ENCODE results near the gene NFKB2.

NFKB2 gene

GRCh38 chr10:102411341-102412255, 16.1 kb downstream of the NFKB2 start:
- Histone ChIP-seq H3K9me3 (ENCODE audit: control insufficient read depth, insufficient read depth, low read length) (no peaks in the 10 kb centered on the region), H3K36me3 (ENCODE audit: control insufficient read depth, insufficient read depth, low read length) (no peaks in the 10 kb centered on the region), H3K27me3 (ENCODE audit: control insufficient read depth, insufficient read depth, low read length) (peaks cover 40% of the 10 kb centered on the region), H3K9ac (ENCODE audit: low read depth, low read length) (no peak overlapping the region), H3K4me1 (ENCODE audit: control insufficient read depth, insufficient read depth, low read length) (peaks cover 14% of the 10 kb centered on the region), H3K4me3 (ENCODE audit: low read depth, low read length) (peak overlapping the region; percentile 61)

DNA sequence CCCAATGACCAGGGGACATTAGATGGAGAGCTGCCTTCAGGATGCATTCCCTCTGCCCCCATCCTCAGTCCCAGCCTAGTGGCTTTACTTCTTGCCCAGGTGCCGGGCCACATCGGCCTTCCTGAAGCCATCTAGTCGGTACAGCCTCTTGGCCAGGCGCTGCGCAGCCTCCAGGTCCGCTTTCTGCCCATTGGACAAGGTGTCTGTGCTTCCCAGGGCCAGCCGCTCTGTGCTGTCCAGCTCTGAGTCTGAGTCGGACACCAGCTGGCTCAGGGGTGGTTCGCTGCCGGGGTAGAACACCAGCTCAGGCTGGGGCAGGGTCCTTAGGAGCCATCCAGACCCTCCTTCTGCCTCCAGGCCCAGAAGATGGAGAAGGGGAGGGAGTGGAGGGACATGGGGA, 16.8 kb downstream of the NFKB2 start:
- H3K27me3 ChIP-seq (ENCODE audit: control insufficient read depth, insufficient read depth, low read length) = peaks cover 39% of the 10 kb centered on the region
- H3K36me3 ChIP-seq (ENCODE audit: control insufficient read depth, insufficient read depth, low read length) = no peaks in the 10 kb centered on the region
- peaks cover 14% of the 10 kb centered on the region for H3K4me1 ChIP-seq (ENCODE audit: control insufficient read depth, insufficient read depth, low read length)
- no peak overlapping the region for H3K9ac ChIP-seq (ENCODE audit: low read depth, low read length)
- no peaks in the 10 kb centered on the region for H3K9me3 ChIP-seq (ENCODE audit: control insufficient read depth, insufficient read depth, low read length)
- H3K4me3 ChIP-seq (ENCODE audit: low read depth, low read length) = no peak overlapping the region

- H3K27me3 ChIP-seq (ENCODE audit: control insufficient read depth, insufficient read depth, low read length) = peaks cover 30% of the 10 kb centered on the region
- H3K9me3 ChIP-seq (ENCODE audit: control insufficient read depth, insufficient read depth, low read length) = no peaks in the 10 kb centered on the region
- no peak overlapping the region for H3K9ac ChIP-seq (ENCODE audit: low read depth, low read length)
- no peak overlapping the region for H3K4me3 ChIP-seq (ENCODE audit: low read depth, low read length)
- no peaks in the 10 kb centered on the region for H3K36me3 ChIP-seq (ENCODE audit: control insufficient read depth, insufficient read depth, low read length)
- H3K4me1 ChIP-seq (ENCODE audit: control insufficient read depth, insufficient read depth, low read length) = peaks cover 14% of the 10 kb centered on the region
Observed at GRCh38 chr10:102413053-102413705, 17.7 kb downstream of the NFKB2 start.

GRCh38 chr10:102413806-102414561, 18.5 kb downstream of the NFKB2 start:
- H3K4me1 ChIP-seq (ENCODE audit: control insufficient read depth, insufficient read depth, low read length) = peaks cover 14% of the 10 kb centered on the region
- no peak overlapping the region for H3K9ac ChIP-seq (ENCODE audit: low read depth, low read length)
- no peaks in the 10 kb centered on the region for H3K36me3 ChIP-seq (ENCODE audit: control insufficient read depth, insufficient read depth, low read length)
- no peaks in the 10 kb centered on the region for H3K9me3 ChIP-seq (ENCODE audit: control insufficient read depth, insufficient read depth, low read length)
- no peak overlapping the region for H3K4me3 ChIP-seq (ENCODE audit: low read depth, low read length)
- peaks cover 27% of the 10 kb centered on the region for H3K27me3 ChIP-seq (ENCODE audit: control insufficient read depth, insufficient read depth, low read length)

GRCh38 chr10:102414749-102415148, 19.2 kb downstream of the NFKB2 start:
- peaks cover 22% of the 10 kb centered on the region for H3K27me3 ChIP-seq (ENCODE audit: control insufficient read depth, insufficient read depth, low read length)
- no peak overlapping the region for H3K9ac ChIP-seq (ENCODE audit: low read depth, low read length)
- H3K9me3 ChIP-seq (ENCODE audit: control insufficient read depth, insufficient read depth, low read length) = no peaks in the 10 kb centered on the region
- no peak overlapping the region for H3K4me3 ChIP-seq (ENCODE audit: low read depth, low read length)
- H3K4me1 ChIP-seq (ENCODE audit: control insufficient read depth, insufficient read depth, low read length) = peaks cover 11% of the 10 kb centered on the region
- H3K36me3 ChIP-seq (ENCODE audit: control insufficient read depth, insufficient read depth, low read length) = no peaks in the 10 kb centered on the region

DNA sequence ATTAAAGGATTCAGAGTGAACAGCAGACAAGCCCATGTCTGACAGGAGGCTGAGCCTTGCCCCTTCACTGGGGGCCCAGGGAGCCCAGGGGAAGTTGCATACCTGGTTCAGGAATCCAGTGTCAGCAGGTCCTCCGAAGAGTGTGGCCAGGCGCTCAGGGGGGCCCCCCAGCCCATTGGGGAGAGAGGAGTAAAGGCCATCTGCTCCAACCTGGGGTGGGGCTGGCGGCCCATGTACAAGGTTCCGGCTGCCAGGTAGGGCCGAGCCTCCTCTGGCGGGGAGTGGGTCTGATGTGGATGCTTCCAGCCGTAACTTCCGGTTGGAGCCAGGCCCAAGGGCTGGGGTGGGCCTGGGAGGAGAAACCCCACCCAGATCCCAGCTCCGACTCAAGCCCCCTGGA, 20.8 kb downstream of the NFKB2 start:
- Histone ChIP-seq H3K9me3 (ENCODE audit: control insufficient read depth, insufficient read depth, low read length) (no peaks in the 10 kb centered on the region), H3K4me1 (ENCODE audit: control insufficient read depth, insufficient read depth, low read length) (peaks cover 4% of the 10 kb centered on the region), H3K4me3 (ENCODE audit: low read depth, low read length) (no peak overlapping the region), H3K36me3 (ENCODE audit: control insufficient read depth, insufficient read depth, low read length) (no peaks in the 10 kb centered on the region), H3K27me3 (ENCODE audit: control insufficient read depth, insufficient read depth, low read length) (peaks cover 9% of the 10 kb centered on the region), H3K9ac (ENCODE audit: low read depth, low read length) (no peak overlapping the region)

GRCh38 chr10:102416695-102417094, 21.2 kb downstream of the NFKB2 start:
- Histone ChIP-seq H3K9ac (ENCODE audit: low read depth, low read length) (no peak overlapping the region), H3K36me3 (ENCODE audit: control insufficient read depth, insufficient read depth, low read length) (no peaks in the 10 kb centered on the region), H3K9me3 (ENCODE audit: control insufficient read depth, insufficient read depth, low read length) (no peaks in the 10 kb centered on the region), H3K4me3 (ENCODE audit: low read depth, low read length) (no peak overlapping the region), H3K27me3 (ENCODE audit: control insufficient read depth, insufficient read depth, low read length) (peaks cover 5% of the 10 kb centered on the region), H3K4me1 (ENCODE audit: control insufficient read depth, insufficient read depth, low read length) (no peaks in the 10 kb centered on the region)

- Histone ChIP-seq H3K9ac (ENCODE audit: low read depth, low read length) (peak within 1 kb of the TSS; percentile 60), H3K9me3 (ENCODE audit: control insufficient read depth, insufficient read depth, low read length) (no peaks in the 10 kb centered on the region), H3K4me3 (ENCODE audit: low read depth, low read length) (peak within 1 kb of the TSS; percentile 87), H3K4me1 (ENCODE audit: control insufficient read depth, insufficient read depth, low read length) (peaks cover 2% of the 10 kb centered on the region), H3K27me3 (ENCODE audit: control insufficient read depth, insufficient read depth, low read length) (no peaks in the 10 kb centered on the region), H3K36me3 (ENCODE audit: control insufficient read depth, insufficient read depth, low read length) (peaks cover 8% of the 10 kb centered on the region)
Observed at GRCh38 chr10:102418622-102419268, 23.2 kb downstream of the NFKB2 start, which contains the start of gene PSD. Gene PSD, minus strand, starts transcription at chr10:102418785. Its CDS starts 1,747 bp downstream, at chr10:102417038.

- Histone ChIP-seq H3K36me3 (ENCODE audit: control insufficient read depth, insufficient read depth, low read length) (peaks cover 8% of the 10 kb centered on the region), H3K27me3 (ENCODE audit: control insufficient read depth, insufficient read depth, low read length) (no peaks in the 10 kb centered on the region), H3K9ac (ENCODE audit: low read depth, low read length) (no peak overlapping the region), H3K4me1 (ENCODE audit: control insufficient read depth, insufficient read depth, low read length) (peaks cover 2% of the 10 kb centered on the region), H3K9me3 (ENCODE audit: control insufficient read depth, insufficient read depth, low read length) (no peaks in the 10 kb centered on the region), H3K4me3 (ENCODE audit: low read depth, low read length) (peak overlapping the region; percentile 87)
Observed at GRCh38 chr10:102419269-102420180, 24.0 kb downstream of the NFKB2 start.

DNA sequence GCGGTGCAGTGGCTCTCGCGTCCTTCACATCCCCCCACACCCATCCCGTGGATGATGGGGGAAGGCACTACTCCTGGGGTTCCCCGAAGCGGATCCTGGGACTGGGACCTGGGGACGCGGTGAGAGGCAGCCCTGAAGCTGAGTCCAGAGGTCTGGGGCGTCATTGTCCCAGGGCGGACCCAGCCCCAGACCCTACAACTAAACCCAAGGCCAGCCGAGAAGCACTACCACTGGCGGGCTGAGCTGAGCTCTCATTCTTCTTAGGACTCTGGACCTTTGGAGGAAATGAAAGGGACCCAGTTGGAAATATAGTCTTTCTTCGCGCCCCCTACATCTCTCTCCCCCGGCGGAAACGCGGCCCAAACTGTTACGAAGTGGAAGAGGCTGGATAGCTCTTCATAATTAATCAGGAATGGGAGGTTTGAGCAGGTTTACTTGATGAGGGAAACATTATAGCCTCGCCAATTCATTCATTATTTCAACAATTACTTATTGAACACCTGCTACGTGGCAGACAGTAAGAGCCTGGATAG, 24.7 kb downstream of the NFKB2 start:
- Histone ChIP-seq H3K4me1 (ENCODE audit: control insufficient read depth, insufficient read depth, low read length) (peaks cover 2% of the 10 kb centered on the region), H3K27me3 (ENCODE audit: control insufficient read depth, insufficient read depth, low read length) (no peaks in the 10 kb centered on the region), H3K4me3 (ENCODE audit: low read depth, low read length) (peak overlapping the region; percentile 87), H3K36me3 (ENCODE audit: control insufficient read depth, insufficient read depth, low read length) (peaks cover 8% of the 10 kb centered on the region), H3K9ac (ENCODE audit: low read depth, low read length) (peak overlapping the region; percentile 48), H3K9me3 (ENCODE audit: control insufficient read depth, insufficient read depth, low read length) (no peaks in the 10 kb centered on the region)
